ENCODE measurements around the gene VASH2. TPM values are rescaled to one million over a fixed set of nuclear protein-coding genes. Genes with fewer than 3 reads are reported as not detected.
"Not testable (repeated sequence)": the region's sequence is repeated elsewhere in the genome, so short reads cannot be mapped to it uniquely, and the experiment has no call there.

Gene VASH2
- total and polyA plus RNA-seq, 2 of the 4 experiments (the other 2 are of a cell fraction): 0.90 to 1.2 TPM

DNA sequence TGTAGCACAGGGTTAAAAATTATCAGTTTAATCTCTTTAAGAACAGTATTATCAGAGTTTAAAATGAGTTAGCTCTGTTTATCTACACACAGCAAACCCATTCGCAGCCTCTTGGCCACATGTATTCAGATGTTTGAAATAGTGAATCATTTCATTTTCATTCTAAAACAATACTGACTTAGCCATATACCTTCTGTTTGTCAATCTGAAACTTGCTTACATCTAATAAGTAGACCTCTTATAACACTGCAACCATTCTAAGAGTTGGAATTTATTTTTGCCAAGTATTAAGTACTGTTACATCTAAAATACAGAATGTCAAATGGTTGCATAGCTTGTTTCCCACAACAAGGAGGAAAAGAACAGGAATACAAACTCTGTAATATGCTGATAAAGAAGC is 39.9 kb downstream of the VASH2 start:
- Histone ChIP-seq H2AK5ac (ENCODE audit: low read depth, low read length) (no peak overlapping the region), H2BK20ac (ENCODE audit: low read depth, low read length) (no peak overlapping the region), H3K4me3 (ENCODE audit: insufficient read depth, low read depth, low read length) (no peak overlapping the region), H2AFZ (replicated peaks; ENCODE audit: low read length, poor library complexity) (no peak overlapping the region), H2BK120ac (ENCODE audit: low read depth, low read length) (no peak overlapping the region), H3K27me3 (ENCODE audit: control insufficient read depth, insufficient read depth, low read length) (no peaks in the 10 kb centered on the region), H3K27ac (ENCODE audit: insufficient read depth, low read length) (no peak overlapping the region), H3K4me1 (ENCODE audit: control insufficient read depth, insufficient read depth, low read length) (peaks cover 6% of the 10 kb centered on the region), H3K4ac (ENCODE audit: low read depth, low read length) (no peak overlapping the region), H3K4me2 (ENCODE audit: low read depth, low read length) (no peak overlapping the region), H4K5ac (ENCODE audit: low read depth, low read length) (no peak overlapping the region), H3K23ac (ENCODE audit: low read depth, low read length) (no peak overlapping the region), H3K18ac (ENCODE audit: low read depth, low read length) (no peak overlapping the region), H3K56ac (ENCODE audit: extremely low read depth, insufficient read depth, low read length) (no peak overlapping the region), H3K79me1 (ENCODE audit: low read depth in 1 of 2, low read length in 2 of 2) (no peaks in the 10 kb centered on the region), H4K20me1 (ENCODE audit: insufficient read depth, low read length) (no peaks in the 10 kb centered on the region), H4K91ac (ENCODE audit: insufficient read depth, low read depth, low read length) (no peak overlapping the region), H2BK5ac (ENCODE audit: low read depth, low read length, poor library complexity, severe bottlenecking) (no peak overlapping the region), H3K9me3 (ENCODE audit: control insufficient read depth, insufficient read depth, low read length) (no peaks in the 10 kb centered on the region), H3K9ac (ENCODE audit: low read depth, low read length) (no peak overlapping the region), H3K9me1 (ENCODE audit: insufficient read depth, low read length) (no peaks in the 10 kb centered on the region), H2BK15ac (ENCODE audit: low read depth, low read length) (no peak overlapping the region), H2AK9ac (replicated peaks; ENCODE audit: low read depth, low read length, poor library complexity) (no peak overlapping the region), H3K36me3 (ENCODE audit: control insufficient read depth, insufficient read depth, low read length) (peaks cover 4% of the 10 kb centered on the region; the same call in 1 of the 2 replicates), H4K8ac (ENCODE audit: low read depth in 2 of 2, low read length in 2 of 2) (no peak overlapping the region), H3K14ac (replicated peaks; ENCODE audit: low read depth, low read length) (no peak overlapping the region)
- ATAC-seq (ENCODE audit: low read depth) (no peak), DNase-seq (no peak)
- in situ Hi-C loops (cut with MboI; ENCODE audit: low sequenced_read_pairs) (loop anchor here (10.0 to 25.0 kb wide), 2 partner anchors 175 to 328 kb away; no protein-coding TSS in a partner anchor), dilution Hi-C loops (cut with HindIII; ENCODE audit: low sequenced_read_pairs, unreplicated experiment) (no loop called here), intact Hi-C loops (cut with micrococcal nuclease) (loop anchor here (10.0 kb wide), 1 partner anchor 375 kb away; no protein-coding TSS in a partner anchor)
- POLR2A ChIA-PET (ENCODE audit: unreplicated experiment): interaction anchor here (0.5 kb wide), 1 partner anchor 204 kb away, joined by 6 read pairs; no protein-coding TSS in a partner anchor
- no TSS peak for BruUV-seq (replicated peaks)
- CTCF ChIA-PET: interaction anchor here (0.6 kb wide), 1 partner anchor 13 kb away, joined by 7 read pairs; no protein-coding TSS in a partner anchor
- no peak for TF ChIP-seq FOS (IDR thresholded peaks at IDR 0.05; ENCODE audit: low read depth, low read length)
- TF ChIP-seq CHD1 (IDR thresholded peaks at IDR 0.05; ENCODE audit: low read depth, low read length): no peak
- no CpG with 5 or more reads among the region's 1 CpG for WGBS, 2 experiments (ENCODE audit: extremely low coverage in 2 of 2, insufficient read length in 1 of 2)

DNA sequence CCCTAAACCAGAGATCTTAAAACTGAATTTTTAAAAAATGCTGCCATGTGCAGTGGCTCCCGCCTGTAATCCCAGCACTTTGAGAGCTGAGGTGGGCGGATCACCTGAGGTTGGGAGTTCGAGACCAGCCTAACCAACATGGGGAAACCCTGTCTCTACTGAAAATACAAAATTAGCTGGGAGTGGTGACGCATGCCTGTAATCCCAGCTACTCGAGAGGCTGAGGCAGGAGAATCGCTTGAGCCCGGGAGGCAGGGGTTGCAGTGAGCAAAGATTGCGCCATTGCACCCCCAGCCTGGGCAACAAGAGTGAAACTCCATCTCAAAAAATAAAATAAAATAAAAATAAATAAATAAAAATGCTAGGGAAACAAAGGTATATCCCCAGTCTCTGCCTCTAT is 43.6 kb downstream of the VASH2 start:
- H3K9ac ChIP-seq (ENCODE audit: low read depth, low read length); H4K5ac ChIP-seq (ENCODE audit: low read depth, low read length); H3K9me1 ChIP-seq (ENCODE audit: insufficient read depth, low read length); ATAC-seq (ENCODE audit: low read depth); H2AK5ac ChIP-seq (ENCODE audit: low read depth, low read length); H3K56ac ChIP-seq (ENCODE audit: extremely low read depth, insufficient read depth, low read length); H2BK5ac ChIP-seq (ENCODE audit: low read depth, low read length, poor library complexity, severe bottlenecking); POLR2A ChIA-PET (ENCODE audit: unreplicated experiment); H3K79me1 ChIP-seq (ENCODE audit: low read depth in 1 of 2, low read length in 2 of 2); H3K4me1 ChIP-seq (ENCODE audit: control insufficient read depth, insufficient read depth, low read length); H2AK9ac ChIP-seq (replicated peaks; ENCODE audit: low read depth, low read length, poor library complexity); H2BK20ac ChIP-seq (ENCODE audit: low read depth, low read length); H3K27ac ChIP-seq (ENCODE audit: insufficient read depth, low read length); DNase-seq; H3K4ac ChIP-seq (ENCODE audit: low read depth, low read length); H2BK15ac ChIP-seq (ENCODE audit: low read depth, low read length); dilution Hi-C loops (cut with HindIII; ENCODE audit: low sequenced_read_pairs, unreplicated experiment); H3K27me3 ChIP-seq (ENCODE audit: control insufficient read depth, insufficient read depth, low read length); H2AFZ ChIP-seq (replicated peaks; ENCODE audit: low read length, poor library complexity); H3K9me3 ChIP-seq (ENCODE audit: control insufficient read depth, insufficient read depth, low read length); BruUV-seq (replicated peaks); H4K20me1 ChIP-seq (ENCODE audit: insufficient read depth, low read length); H3K18ac ChIP-seq (ENCODE audit: low read depth, low read length); H4K8ac ChIP-seq (ENCODE audit: low read depth in 2 of 2, low read length in 2 of 2); H3K23ac ChIP-seq (ENCODE audit: low read depth, low read length); H2BK120ac ChIP-seq (ENCODE audit: low read depth, low read length); H4K91ac ChIP-seq (ENCODE audit: insufficient read depth, low read depth, low read length); H3K14ac ChIP-seq (replicated peaks; ENCODE audit: low read depth, low read length); H3K4me2 ChIP-seq (ENCODE audit: low read depth, low read length); H3K4me3 ChIP-seq (ENCODE audit: insufficient read depth, low read depth, low read length): not testable (repeated sequence)
- CTCF ChIA-PET: interaction anchor here (0.7 kb wide), 1 partner anchor 329 kb away, joined by 3 read pairs; no protein-coding TSS in a partner anchor
- no CpG with 5 or more reads among the region's 8 CpGs for WGBS, 2 experiments (ENCODE audit: extremely low coverage in 2 of 2, insufficient read length in 1 of 2)
- peaks cover 10% of the 10 kb centered on the region; the same call in 1 of the 2 replicates for H3K36me3 ChIP-seq (ENCODE audit: control insufficient read depth, insufficient read depth, low read length)
- intact Hi-C loops (cut with micrococcal nuclease): loop anchor here (2.0 to 10.0 kb wide), 3 partner anchors 177 to 379 kb away; partner anchors contain the start of genes NSL1 and TATDN3
- in situ Hi-C loops (cut with MboI; ENCODE audit: low sequenced_read_pairs): loop anchor here (10.0 to 25.0 kb wide), 2 partner anchors 179 to 332 kb away; no protein-coding TSS in a partner anchor
